Measurements from ENCODE around the gene VPS25. TPM values are rescaled to one million over a fixed set of nuclear protein-coding genes. Genes with fewer than 3 reads are reported as not detected.

VPS25 gene
- total RNA-seq, 1 experiment from 2014 or later = 103 TPM

DNA sequence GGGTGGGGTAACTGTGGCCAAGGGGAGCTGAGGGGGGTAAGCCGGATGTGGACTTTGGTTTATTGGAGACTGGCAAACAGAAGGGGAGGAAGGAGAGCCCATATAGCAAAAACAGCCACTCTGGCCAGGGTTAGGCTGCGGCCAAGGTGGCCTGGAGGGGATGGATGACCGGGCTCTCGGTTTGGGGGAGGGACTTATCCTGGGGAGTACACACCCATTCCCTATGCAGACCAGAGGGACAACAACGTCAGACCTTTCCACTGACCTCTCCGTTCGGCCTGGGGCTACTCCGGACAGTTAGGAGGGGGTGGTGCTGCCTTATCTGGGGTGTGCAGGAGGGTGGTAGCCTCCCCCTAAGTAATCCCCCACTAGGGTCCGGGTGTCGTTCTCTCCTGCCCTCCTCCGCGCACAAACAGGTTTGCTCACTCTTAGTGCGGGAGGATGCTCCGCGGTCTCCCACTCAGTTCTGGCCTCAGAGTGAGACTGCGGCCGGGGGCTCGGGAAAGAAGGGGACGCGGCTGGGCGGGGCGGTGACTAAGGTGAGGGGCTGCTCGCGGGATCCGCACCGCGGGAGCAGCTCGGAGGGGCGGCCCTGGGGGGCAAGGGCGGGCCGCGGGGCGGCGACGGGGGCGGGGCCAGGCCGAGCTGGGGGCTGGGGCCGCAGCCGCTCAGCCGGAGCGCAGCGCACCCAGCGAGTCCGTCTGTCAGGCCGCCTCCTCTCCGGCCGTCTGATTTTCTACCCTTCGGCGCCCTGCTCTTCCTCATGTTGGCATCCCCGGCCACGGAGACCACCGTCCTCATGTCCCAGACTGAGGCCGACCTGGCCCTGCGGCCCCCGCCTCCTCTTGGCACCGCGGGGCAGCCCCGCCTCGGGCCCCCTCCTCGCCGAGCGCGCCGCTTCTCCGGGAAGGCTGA, 6.9 kb downstream of the VPS25 start, which contains the start of gene WNK4:
TSS of gene WNK4 (plus strand) at position 675 of the 915 bp plus-strand sequence. CDS start at position 764, 89 bp downstream.
- BruUV-seq (replicated peaks) = TSS peak; percentile 44
- DNase-seq = peak; percentile 76 to 91
- Mint-ChIP-seq H3K4me1 (ENCODE audit: low read depth, unreplicated experiment) (peaks cover 19% of the 10 kb centered on the region), H3K27ac (ENCODE audit: unreplicated experiment) (peak within 1 kb of the TSS; percentile 65), H3K9me3 (ENCODE audit: unreplicated experiment) (no peaks in the 10 kb centered on the region), H3K27me3 (ENCODE audit: insufficient read depth, unreplicated experiment) (no peaks in the 10 kb centered on the region), H3K4me3 (ENCODE audit: unreplicated experiment) (peak within 1 kb of the TSS; percentile 76), H3K36me3 (ENCODE audit: insufficient read depth, unreplicated experiment) (peaks cover 30% of the 10 kb centered on the region)
- intact Hi-C loops (cut with micrococcal nuclease; ENCODE audit: unreplicated experiment) = loop anchor here (5.0 kb wide), 1 partner anchor 42 kb away; the partner anchor contains the start of gene BECN1
- CTCF ChIA-PET = interaction anchor here (0.6 to 2.0 kb wide), 6 partner anchors 17 to 969 kb away, joined by 3 to 15 read pairs (median 4); partner anchors contain the start of genes BECN1 and PLEKHH3
- H3K36me3 ChIP-seq (ENCODE audit: control insufficient read depth, insufficient read depth, low read length) = no peaks in the 10 kb centered on the region; the same call in 1 of the 2 replicates
- POLR2A ChIA-PET = interaction anchor here (0.6 to 2.5 kb wide), 7 partner anchors 17 to 171 kb away, joined by 3 to 14 read pairs (median 4); partner anchors contain the start of genes BECN1, PLEKHH3, RAMP2 and RETREG3
- peaks cover 29% of the 10 kb centered on the region for H3K4me1 ChIP-seq
- TF ChIP-seq, protein P1, sequence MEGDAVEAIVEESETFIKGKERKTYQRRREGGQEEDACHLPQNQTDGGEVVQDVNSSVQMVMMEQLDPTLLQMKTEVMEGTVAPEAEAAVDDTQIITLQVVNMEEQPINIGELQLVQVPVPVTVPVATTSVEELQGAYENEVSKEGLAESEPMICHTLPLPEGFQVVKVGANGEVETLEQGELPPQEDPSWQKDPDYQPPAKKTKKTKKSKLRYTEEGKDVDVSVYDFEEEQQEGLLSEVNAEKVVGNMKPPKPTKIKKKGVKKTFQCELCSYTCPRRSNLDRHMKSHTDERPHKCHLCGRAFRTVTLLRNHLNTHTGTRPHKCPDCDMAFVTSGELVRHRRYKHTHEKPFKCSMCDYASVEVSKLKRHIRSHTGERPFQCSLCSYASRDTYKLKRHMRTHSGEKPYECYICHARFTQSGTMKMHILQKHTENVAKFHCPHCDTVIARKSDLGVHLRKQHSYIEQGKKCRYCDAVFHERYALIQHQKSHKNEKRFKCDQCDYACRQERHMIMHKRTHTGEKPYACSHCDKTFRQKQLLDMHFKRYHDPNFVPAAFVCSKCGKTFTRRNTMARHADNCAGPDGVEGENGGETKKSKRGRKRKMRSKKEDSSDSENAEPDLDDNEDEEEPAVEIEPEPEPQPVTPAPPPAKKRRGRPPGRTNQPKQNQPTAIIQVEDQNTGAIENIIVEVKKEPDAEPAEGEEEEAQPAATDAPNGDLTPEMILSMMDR (IDR thresholded peaks at IDR 0.05; ENCODE audit: insufficient read depth in 1 of 2, low read depth in 1 of 2, low read length in 1 of 2, severe bottlenecking in 1 of 2, unreplicated experiment in 1 of 2) = no peak
- no peaks in the 10 kb centered on the region for H3K9me3 ChIP-seq
- peak within 1 kb of the TSS; percentile 85 for H3K4me3 ChIP-seq (ENCODE audit: low read depth, low read length)
- H3K27me3 ChIP-seq (replicated peaks; ENCODE audit: control insufficient read depth, insufficient read depth, low read length) = no peaks in the 10 kb centered on the region

DNA sequence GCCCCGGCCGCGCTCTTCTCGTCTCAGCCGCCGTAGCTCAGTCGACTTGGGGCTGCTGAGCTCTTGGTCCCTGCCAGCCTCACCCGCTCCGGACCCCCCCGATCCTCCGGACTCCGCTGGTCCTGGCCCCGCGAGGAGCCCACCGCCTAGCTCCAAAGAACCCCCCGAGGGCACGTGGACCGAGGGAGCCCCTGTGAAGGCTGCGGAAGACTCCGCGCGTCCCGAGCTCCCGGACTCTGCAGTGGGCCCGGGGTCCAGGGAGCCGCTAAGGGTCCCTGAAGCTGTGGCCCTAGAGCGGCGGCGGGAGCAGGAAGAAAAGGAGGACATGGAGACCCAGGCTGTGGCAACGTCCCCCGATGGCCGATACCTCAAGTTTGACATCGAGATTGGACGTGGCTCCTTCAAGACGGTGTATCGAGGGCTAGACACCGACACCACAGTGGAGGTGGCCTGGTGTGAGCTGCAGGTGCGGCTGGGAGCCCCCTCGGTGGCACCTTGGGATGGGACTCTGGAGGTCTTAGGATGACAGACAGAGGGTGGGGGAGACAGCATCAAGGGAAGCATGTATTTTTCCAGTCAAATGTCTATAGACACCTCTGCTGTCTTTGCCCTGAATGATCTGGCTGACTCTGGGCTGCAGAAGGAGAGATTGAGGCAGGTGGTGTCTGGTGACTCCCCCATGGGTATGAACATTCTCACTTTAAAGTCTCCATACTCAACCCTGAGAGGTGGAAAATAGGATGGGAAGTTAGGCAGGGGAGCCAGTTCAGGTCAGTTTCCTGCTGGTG, 7.8 kb downstream of the VPS25 start:
- TF ChIP-seq, protein P1 (IDR thresholded peaks at IDR 0.05; ENCODE audit: insufficient read depth in 1 of 2, low read depth in 1 of 2, low read length in 1 of 2, severe bottlenecking in 1 of 2, unreplicated experiment in 1 of 2) = no peak

More for the DNA sequence above, 7.8 kb downstream of the VPS25 start:
- no peaks in the 10 kb centered on the region for H3K9me3 ChIP-seq
- peak overlapping the region; percentile 20 for H3K27ac Mint-ChIP-seq (ENCODE audit: unreplicated experiment)
- peak overlapping the region; percentile 85 for H3K4me3 ChIP-seq (ENCODE audit: low read depth, low read length)
- no peaks in the 10 kb centered on the region; the same call in 1 of the 2 replicates for H3K36me3 ChIP-seq (ENCODE audit: control insufficient read depth, insufficient read depth, low read length)
- peaks cover 19% of the 10 kb centered on the region for H3K4me1 Mint-ChIP-seq (ENCODE audit: low read depth, unreplicated experiment)
- CTCF ChIA-PET = interaction anchor here (0.6 to 2.0 kb wide), 4 partner anchors 17 to 970 kb away, joined by 3 to 15 read pairs (median 5); partner anchors contain the start of genes BECN1 and PLEKHH3
- H3K9me3 Mint-ChIP-seq (ENCODE audit: unreplicated experiment) = no peaks in the 10 kb centered on the region
- DNase-seq = no peak
- POLR2A ChIA-PET = interaction anchor here (1.3 to 2.5 kb wide), 3 partner anchors 21 to 172 kb away, joined by 3 to 14 read pairs (median 4); partner anchors contain the start of genes BECN1, RAMP2, RETREG3 and TUBG1
- no peaks in the 10 kb centered on the region for H3K27me3 ChIP-seq (replicated peaks; ENCODE audit: control insufficient read depth, insufficient read depth, low read length)
- H3K4me1 ChIP-seq = peaks cover 29% of the 10 kb centered on the region
- intact Hi-C loops (cut with micrococcal nuclease; ENCODE audit: unreplicated experiment) = loop anchor here (5.0 kb wide), 1 partner anchor 41 kb away; the partner anchor contains the start of gene BECN1
- BruUV-seq (replicated peaks) = no TSS peak
- peaks cover 30% of the 10 kb centered on the region for H3K36me3 Mint-ChIP-seq (ENCODE audit: insufficient read depth, unreplicated experiment)
- H3K27me3 Mint-ChIP-seq (ENCODE audit: insufficient read depth, unreplicated experiment) = no peaks in the 10 kb centered on the region
- peak overlapping the region; percentile 76 for H3K4me3 Mint-ChIP-seq (ENCODE audit: unreplicated experiment)

Measured in Caco-2 (cell line).